Inferior parietal cortex (tissue), 1 donor: ENCODE measurements around the gene MEI1.
A peak's percentile ranks its signal among the peaks of the same experiment; 100 is the strongest.

Source experiments
- DNase-seq: peaks from one replicate; pipeline ENCODE4 v3.0.0-alpha.2; 2016; ENCODE audit errors: extremely low spot score

The MEI1 gene

DNA sequence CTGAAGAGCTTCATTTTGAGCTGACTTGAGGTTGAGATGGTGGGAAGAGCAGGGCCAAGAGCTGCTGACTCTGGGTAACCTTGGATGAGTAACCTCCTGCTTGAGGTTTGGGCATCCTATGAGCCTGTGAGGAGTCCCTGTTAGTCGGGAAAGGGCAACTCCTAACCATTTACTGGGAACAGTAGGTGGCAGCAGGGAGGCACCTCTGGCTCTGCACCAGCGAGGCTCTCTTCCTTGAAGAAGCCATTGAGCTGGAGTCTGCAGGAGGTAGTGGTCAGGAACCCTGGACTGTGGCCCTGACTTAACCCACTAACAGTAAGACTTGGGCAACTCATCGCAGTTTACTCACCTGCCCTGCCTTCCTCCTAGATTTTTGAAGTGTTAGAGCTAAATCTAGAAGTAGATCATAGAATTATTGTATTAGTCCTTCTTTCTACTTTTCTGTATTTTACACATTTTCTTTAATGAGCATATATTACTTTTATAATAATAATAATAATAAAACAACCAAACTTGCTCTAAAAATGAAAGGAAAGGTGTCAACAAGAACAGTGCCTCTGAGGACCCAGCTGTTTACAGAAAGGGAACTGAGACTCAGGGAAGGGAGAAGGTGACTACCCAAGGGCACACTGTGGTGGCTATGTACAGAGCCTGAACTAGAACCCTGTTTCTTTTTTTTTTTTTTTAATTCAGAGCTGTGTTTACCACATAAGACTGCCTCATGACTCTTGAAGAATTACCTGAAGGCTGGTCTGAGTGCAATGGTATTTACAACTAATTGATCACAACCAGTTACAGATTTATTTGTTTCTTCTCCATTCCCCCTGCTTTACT, 47.5 kb downstream of the MEI1 start:
- peak; percentile 81 for DNase-seq

DNA sequence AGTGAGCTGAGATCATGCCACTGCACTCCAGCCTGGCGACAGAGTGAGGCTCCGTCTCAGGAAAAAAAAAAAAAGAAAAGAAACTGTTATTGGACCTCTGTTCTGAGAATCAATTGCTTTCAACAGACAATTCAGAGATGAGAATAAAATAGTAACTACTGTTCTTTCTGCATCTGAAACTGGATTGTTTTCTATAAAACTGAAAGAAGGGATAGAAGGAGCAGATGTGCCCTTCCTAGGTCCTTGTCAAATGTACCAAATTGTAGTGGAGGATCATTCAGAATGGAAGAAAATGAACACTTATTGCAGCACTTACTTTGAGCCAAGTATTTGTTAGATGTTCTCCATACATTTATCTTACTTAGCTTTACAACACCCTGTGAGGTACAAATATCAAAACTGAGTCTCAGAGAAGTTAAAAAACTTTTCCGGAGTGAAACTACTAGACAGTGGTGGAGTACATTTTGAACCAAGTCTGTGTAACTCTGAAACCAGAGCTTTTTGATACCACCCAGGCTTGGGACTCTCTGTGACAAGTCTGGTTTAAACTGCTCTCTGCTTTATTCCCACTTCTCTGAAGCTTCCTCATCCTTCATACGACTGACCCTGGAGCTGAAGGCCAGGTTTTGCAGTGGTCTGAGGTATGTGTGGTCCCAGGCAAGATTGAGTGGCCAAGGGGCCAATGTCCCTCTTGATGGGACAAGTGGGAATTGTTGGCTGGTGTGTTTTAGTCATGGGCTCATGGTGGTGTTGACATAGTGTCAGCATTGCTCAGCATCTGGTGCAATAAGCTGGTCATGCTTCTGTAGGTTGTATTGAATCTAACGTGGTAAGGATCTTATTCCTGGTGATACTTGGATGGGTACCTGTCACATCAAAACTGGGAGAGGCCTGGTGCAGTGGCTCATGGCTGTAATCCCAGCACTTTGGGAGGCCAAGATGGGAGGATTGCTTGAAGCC, 53.0 kb downstream of the MEI1 start:
- DNase-seq = no peak

DNA sequence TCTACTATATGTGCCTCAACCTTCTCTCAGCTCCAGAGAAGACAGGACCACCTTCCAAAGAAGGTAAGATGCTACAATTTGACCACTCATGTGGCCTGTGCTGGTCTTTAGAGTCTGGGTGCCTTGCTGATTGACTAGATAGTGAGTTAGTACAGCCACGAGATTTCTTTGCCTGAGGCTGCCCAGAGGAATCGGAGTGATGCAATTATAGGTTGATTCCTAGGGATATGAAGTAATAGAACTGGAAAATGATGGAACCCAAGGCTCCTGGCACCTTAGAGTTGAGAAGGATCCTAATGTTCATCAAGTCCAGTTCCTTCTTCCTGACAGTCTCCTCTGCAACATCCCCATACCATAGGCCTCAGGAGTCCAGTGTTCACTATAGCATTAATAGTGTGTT, 54.7 kb downstream of the MEI1 start:
- DNase-seq = no peak

DNA sequence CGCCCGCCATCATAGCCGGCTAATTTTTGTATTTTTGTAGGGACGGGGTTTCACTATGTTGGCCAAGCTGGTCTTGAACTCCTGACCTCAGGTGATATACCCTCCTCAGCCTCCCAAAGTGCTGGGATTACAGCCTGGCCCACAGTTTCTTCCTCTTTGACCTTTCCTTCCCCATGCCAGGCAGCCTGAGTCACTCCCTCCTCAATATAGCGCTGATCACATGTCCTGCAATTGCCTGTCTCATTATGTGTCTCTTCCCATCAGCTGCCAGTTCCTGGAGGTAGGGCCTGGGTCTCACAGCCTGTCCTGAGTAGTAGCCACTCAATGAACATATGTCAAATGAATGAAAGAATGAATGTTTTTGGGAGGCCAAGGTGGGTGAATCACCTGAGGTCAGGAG, 58.2 kb downstream of the MEI1 start:
- DNase-seq = no peak

DNA sequence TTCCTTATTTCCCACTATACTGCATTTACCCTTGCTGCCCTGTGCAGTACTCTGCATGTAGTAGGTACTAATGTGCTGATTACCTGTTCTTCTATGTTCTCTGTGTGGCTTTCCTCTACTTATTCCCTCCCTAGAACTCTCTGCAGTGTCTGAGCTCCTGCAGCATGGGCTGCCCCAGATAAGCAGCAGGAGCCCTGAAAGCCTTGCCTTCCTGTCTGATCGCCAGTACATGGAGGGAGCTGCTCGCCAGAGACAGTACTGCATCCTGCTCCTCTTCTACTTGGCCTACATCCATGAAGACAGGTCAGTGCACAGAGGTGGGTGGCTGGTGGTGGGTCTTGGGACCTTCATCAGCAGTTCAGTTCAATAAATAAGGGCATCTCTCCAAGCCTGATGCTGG, 58.9 kb downstream of the MEI1 start:
- no peak for DNase-seq

DNA sequence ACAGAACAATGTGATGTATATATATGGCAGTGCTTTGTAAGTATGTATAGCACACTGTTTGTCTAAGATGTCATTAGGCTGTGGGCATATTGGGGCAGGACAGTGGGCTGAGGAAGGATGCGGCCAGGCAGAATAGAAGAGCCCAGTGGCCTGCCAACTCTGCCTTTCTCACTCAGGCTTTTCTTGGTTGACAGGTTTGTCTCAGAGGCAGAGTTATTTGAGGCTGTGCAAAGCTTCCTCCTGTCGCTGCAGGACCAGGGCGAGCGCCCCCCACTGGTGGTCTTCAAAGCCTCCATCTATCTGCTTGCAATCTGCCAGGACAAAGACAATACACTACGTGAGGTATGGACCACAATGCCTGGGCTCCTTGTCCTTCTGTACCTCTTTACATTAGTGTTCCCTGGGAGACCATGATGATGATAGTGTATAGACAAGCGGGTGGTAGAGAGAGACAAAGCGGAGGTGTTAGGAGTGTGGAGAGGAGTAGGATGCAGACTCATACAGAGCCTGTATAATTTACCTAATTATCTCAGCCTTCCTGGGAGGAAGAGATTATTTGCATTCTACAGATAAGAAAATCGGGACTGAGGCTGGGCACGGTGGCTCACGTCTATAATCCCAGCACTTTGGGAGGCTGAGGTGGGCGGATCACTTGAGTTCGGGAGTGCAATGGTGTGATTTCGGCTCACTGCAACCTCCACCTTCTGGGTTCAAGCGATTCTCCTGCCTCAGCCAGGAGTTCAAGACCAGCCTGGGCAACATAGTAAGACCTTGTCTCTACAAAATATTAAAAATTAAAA, 63.9 kb downstream of the MEI1 start:
- DNase-seq = no peak

DNA sequence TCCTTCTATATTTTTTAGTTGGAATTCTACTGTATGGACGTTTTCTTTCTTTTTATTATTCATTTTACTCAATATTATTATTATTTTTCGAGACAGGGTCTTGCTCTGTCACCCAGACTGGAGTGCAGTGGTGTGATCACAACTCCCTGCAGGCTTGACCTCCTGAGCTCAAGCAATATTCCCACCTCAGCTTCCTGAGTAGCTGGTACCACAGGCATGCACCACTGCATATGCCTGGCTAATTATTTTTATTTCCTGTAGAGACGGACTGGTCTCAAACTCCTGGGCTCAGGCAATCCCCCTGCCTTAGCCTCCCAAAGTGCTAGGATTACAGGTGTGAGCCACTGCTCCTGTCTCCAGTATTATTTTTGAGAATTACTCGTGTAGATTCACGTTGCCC, 67.2 kb downstream of the MEI1 start:
- DNase-seq = no peak

DNA sequence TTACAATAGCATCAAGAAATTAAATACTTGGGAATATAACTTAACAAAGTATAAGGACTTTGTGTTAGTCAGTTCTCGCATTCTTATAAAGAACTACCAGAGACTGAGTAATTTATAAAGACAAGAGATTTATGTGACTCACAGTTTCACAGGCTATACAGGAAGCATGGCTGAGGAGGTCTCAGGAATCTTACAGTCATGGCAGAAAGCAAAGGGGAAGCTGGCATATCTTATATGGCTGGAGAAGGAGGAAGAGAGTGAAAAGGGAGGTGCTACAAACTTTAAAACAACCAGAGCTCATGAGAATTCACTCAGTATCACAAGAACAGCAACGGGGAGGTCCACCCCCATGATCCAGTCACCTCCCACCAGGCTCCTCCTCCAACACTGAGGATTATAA, 69.1 kb downstream of the MEI1 start:
- no peak for DNase-seq

DNA sequence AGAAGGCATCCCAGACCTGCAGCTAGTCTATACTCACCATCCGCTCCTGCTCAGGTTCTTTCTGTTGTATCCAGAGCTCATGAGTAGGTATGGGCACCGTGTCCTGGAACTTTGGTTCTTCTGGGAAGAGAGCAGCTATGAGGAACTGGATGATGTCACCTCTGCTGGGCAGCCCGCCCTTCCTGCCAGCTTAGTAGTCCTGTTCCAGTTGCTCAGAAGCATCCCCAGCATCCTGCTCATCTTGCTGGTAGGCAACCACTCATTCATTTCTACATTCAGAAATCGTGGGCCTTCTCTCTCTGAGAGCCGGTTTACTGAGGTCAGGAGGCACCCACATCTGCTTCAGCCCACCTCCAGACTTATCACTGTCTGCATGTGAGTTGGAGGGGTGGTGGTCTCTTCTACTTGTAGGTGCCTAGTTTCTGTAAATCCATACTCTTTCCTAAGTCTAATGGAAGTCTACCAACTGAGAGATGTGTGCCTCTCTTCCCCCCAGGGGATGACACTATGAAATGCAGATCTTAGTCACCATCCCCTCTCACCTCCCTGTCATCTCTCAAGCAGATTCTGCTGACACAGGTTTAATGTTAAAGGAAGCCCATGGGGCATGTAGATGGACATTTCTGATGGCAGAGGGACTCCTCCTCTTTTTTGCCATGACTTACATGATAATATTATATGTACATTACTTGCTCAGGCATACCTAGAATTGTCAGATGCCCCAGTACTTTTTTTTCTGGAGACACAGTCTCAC, 71.6 kb downstream of the MEI1 start:
- no peak for DNase-seq

DNA sequence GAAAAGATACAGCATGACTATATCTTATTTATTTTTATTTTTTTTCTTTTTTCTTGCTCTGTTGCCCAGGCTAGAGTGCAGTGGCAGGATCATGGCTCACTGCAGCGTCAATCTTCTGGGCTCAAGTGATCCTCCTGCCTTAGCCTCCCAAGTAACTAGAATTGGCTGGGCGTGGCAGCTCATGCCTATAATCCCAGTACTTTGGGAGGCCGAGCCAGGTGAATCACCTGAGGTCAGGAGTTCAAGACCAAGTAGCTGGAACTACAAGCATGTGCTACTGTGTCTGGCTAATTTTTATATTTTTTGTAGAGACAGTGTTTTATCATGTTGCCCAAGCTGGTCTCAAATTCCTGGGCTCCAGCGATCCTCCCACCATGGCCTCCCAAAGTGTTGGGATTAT, 72.9 kb downstream of the MEI1 start:
- no peak for DNase-seq

DNA sequence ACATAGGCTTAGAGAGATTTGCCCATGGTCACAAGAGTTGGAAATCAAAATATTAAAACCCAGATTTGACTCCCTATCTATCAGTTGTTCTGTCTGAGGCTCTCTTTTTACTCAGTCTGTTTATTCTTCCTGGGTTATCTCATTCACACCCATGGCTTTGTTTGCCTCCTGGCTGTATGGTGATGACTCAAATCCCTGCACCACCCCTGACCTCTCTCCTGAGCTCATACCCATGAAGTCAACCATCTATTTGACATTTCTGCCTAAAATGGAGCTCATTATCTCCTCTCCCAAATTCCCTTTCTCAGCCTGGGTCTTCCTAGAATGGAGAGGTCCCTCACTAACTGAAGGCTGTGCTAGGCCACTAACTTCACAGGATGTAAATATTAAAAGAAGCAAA, 73.3 kb downstream of the MEI1 start:
- no peak for DNase-seq

DNA sequence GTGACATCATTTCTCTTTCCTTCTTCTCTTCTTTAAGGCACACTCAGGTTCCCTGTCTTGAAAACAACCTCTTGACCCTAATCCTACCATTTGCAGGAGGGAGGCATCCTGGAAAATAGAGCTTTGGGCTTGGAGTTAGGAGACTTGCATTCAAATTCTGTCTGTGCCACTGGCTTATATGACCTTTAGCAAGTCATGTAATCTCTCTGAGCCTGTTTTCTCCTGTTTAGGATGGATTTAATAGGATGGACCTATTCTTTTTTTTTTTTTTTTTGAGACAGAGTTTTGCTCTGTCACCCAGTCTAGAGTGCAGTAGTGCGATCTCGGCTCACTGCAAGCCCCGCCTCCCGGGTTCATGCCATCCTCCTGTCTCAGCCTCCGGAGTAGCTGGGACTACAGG, 76.0 kb downstream of the MEI1 start:
- no peak for DNase-seq

DNA sequence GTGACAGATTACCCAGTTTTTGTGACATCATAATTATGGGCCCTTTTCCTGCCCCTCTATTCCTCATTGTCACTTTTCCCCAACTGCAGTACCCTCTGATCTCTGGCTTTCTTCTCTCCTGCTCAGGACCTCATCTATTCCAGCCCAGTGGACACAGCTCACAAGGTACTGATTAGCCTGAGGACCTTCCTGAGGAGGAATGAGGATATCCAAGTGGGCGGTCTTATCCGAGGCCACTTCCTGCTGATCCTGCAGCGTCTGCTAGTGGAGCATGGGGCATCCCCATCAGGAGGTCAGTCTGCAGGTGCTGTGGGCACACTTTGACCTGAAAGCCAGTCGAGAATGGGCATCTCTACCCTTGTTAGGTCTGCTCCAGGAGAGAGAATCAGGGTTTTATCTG, 76.7 kb downstream of the MEI1 start:
- DNase-seq = no peak

DNA sequence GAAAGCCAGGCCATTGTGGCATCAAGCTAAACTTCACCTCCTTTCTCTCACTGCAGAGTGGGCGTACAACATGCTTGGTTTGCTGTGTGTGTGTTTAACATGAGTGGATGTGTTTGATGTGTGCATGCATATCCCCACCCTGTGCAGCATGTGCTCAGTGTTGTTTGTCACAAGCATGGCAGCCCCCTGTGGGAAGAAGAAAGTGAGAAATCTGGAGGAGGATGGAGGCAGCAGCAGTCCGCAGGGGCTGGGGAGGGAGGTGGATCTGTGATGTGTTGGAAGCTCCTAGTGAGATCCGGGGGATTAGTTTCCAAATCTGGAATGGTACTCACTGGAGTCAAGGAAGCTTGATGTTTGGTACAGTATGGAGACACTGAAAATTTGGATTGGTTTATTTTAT, 77.1 kb downstream of the MEI1 start:
- DNase-seq = no peak

DNA sequence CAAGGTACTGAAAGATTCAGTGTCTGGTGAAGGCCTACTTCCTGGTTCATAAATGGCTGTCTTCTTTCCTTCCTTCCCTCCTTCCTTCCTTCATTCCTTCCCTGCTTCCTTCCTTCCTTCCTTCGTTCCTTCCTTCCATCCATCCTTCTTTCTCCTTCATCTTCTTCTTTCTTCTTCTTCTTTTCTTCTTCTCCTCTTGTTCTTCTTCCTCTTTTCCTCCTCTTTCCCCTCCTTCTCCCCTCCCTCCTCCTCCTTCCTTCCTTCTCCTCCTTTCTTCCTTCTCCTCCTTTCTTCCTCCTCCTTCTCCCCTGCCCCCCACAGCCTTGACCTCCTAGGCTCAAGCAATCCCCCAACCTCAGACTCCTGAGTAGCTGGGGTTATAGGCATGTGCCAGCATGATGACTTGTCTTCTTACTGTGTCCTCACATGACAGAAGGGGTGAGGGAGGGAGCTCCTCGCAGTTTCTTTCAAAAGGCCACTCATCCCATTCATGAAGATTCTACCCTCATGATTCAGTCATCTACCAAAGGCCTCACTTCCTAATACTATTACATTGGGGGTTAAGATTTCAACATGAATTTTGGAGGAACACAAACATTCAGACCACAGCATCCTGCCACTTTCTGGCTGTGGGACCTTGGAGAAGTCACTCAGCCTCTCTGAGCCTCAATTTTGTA, 78.6 kb downstream of the MEI1 start:
- DNase-seq = no peak

DNA sequence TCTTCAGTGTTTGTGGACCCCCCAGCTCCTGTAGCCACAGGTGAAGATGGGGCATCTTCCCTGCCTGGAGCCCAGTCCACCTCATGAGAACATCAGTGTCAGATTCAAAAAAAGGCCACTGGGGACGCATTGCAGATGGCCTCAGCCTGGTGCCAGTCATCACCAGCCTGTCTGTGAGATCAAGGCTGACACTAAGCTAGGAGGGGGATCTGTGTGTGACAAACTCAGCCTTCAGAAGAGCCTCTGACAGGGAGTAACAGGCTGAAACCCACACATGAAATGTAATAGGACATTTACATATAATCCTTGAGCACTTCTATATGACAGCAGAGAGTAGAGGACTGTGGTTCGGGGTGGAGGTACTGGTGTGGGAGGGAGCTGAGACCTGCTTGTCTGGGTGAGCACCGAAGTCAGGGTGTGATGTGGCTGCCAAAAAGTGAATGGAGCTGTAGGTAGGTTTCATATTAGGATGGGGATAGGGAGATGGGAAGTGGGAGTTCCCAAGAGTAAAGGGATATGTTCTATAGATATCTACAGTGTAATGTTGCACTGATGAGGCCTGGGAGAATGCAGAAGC, 80.7 kb downstream of the MEI1 start:
- no peak for DNase-seq

DNA sequence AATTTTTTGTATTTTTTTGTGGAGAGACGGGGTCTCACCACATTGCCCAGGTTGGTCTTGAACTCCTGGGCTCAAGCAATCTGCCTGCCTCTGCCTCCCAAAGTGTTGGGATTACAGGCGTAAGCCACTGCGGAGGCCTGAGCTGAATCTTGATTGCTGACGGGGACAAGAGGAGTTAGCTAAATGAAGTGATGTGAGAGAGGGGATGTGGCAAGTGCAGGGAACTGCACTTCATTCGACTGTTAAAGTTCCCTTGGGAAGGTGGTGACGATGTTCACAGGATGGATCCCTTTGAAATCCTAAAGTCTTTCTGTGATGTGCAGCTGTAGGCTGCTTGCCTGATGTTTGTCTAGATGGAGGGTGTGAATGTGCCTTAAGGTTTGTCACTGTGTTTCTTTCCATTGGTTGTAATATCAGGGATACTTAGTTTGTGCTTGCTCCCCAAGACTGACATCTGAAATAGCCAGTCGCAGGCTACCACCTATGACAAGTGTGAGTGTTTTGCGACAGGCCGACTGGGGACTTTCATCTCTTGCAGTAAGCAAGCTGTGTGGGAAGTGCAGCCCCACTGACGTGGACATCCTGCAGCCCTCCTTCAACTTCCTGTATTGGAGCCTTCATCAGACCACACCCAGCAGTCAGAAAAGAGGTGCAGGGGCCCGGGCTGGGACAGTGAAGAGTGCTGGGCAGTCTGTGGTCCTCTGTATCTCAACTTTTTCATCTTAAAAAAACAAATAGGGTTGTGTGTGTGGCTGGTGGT, 81.6 kb downstream of the MEI1 start:
- DNase-seq = peak; percentile 6

DNA sequence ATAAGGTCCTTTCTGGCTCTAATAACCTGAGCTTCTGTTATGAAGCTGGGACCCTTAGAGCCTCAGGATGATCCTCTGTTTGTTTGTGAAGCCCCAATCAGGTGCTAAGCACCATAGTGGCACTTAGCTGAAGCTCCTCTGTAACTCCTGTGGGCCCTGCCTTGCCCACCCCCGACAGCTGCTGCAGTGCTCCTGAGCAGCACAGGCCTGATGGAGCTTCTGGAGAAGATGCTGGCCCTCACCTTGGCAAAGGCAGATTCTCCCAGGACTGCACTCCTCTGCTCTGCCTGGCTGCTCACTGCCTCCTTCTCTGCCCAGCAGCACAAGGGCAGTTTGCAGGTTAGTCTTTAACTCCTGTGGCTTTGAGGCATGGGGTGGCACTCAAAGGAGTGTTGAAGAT, 82.2 kb downstream of the MEI1 start:
- no peak for DNase-seq

DNA sequence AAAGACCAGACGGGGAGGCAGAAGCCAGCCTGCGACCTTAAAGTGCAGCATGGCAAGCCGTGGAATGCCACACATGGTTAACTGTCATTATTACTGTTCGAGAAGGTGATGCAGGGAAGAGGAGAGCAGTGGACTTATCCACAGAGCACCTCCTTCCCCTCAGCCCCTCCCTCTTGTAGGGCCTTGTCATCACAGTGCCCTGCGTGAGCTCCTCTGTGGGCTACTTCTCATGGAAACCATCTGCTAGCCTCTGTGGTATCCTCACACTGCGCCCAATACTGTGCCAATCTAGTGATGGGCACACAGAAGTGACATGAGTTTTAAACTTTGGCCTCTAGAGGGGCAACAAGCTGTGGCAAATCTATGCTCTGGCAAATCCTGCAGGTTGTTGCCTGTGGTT, 83.0 kb downstream of the MEI1 start:
- no peak for DNase-seq

DNA sequence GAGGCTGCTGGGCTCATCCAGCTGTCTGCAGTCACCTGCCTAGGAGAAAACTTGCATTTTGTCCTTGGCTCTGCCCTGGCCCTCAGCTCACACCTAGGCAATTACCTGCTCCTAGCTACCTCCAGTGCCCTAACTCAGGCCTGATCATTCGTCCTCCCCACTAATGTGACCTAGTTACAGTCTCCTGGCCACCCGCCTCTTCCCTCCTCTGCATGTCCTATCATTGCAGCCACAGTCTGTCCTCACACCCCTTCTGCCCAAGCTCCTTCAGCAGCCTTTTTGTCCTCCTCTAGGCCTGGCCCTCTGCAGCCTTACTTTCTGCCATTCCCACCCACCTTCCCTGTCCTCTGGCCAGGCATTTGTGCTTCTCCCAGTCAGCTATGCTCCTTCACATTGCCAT, 83.4 kb downstream of the MEI1 start:
- DNase-seq = no peak
